Measurements from ENCODE around the gene NKD2. TPM values are rescaled to one million over a fixed set of nuclear protein-coding genes. Genes with fewer than 3 reads are reported as not detected.

The NKD2 gene
- total and polyA plus RNA-seq, 2 of the 4 experiments (the other 2 are of a cell fraction), result not detected

DNA sequence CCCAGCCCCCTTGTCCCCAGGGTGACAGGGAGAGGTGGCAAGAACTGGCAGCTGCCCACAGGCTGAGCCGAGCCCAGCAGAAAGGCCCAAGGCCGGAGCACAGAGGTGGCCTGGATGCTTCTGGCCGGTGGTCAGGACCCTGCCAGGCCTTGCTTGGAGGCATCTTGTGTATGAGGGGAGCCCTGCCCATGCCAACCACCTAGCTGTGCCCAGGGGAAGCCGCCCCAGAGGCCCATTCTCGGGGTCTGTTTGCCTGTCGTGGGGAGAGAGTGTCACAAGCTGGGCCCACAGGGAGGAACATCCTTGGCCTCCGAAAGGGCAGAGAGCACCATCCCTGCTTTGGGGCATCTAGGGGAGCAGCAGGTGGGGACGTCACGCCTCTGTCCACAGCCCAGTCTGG is 10.0 kb downstream of the NKD2 start:
- Histone ChIP-seq H3K4me2 (ENCODE audit: low read depth, low read length) (no peak overlapping the region), H2AFZ (replicated peaks; ENCODE audit: low read length, poor library complexity) (peak overlapping the region; percentile 43), H3K4me1 (ENCODE audit: control insufficient read depth, insufficient read depth, low read length) (no peaks in the 10 kb centered on the region), H4K8ac (ENCODE audit: low read depth in 2 of 2, low read length in 2 of 2) (no peak overlapping the region), H3K9me3 (ENCODE audit: control insufficient read depth, insufficient read depth, low read length) (no peaks in the 10 kb centered on the region), H3K9me1 (ENCODE audit: insufficient read depth, low read length) (no peaks in the 10 kb centered on the region), H2BK5ac (ENCODE audit: low read depth, low read length, poor library complexity, severe bottlenecking) (no peak overlapping the region), H2BK15ac (ENCODE audit: low read depth, low read length) (no peak overlapping the region), H4K20me1 (ENCODE audit: insufficient read depth, low read length) (no peaks in the 10 kb centered on the region), H3K4ac (ENCODE audit: low read depth, low read length) (no peak overlapping the region), H2AK9ac (replicated peaks; ENCODE audit: low read depth, low read length, poor library complexity) (no peak overlapping the region), H3K4me3 (ENCODE audit: insufficient read depth, low read depth, low read length) (no peak overlapping the region), H3K56ac (ENCODE audit: extremely low read depth, insufficient read depth, low read length) (no peak overlapping the region), H3K23ac (ENCODE audit: low read depth, low read length) (no peak overlapping the region), H3K9ac (ENCODE audit: low read depth, low read length) (no peak overlapping the region), H3K18ac (ENCODE audit: low read depth, low read length) (no peak overlapping the region), H3K79me1 (ENCODE audit: low read depth in 1 of 2, low read length in 2 of 2) (no peaks in the 10 kb centered on the region), H3K27ac (ENCODE audit: insufficient read depth, low read length) (no peak overlapping the region), H2BK20ac (ENCODE audit: low read depth, low read length) (no peak overlapping the region), H3K14ac (replicated peaks; ENCODE audit: low read depth, low read length) (no peak overlapping the region), H4K91ac (ENCODE audit: insufficient read depth, low read depth, low read length) (no peak overlapping the region), H2BK120ac (ENCODE audit: low read depth, low read length) (no peak overlapping the region), H4K5ac (ENCODE audit: low read depth, low read length) (no peak overlapping the region), H2AK5ac (ENCODE audit: low read depth, low read length) (no peak overlapping the region), H3K36me3 (ENCODE audit: control insufficient read depth, insufficient read depth, low read length) (no peaks in the 10 kb centered on the region), H3K27me3 (ENCODE audit: control insufficient read depth, insufficient read depth, low read length) (peaks cover 26% of the 10 kb centered on the region; the same call in 1 of the 2 replicates)
- no peak for DNase-seq
- CTCF ChIA-PET, result no interaction called here
- intact Hi-C loops (cut with micrococcal nuclease), result no loop called here
- in situ Hi-C loops (cut with MboI; ENCODE audit: low sequenced_read_pairs), result no loop called here
- dilution Hi-C loops (cut with HindIII; ENCODE audit: low sequenced_read_pairs, unreplicated experiment), result no loop called here
- 100% methylated on average over 4 of the region's 9 CpGs; no CpG with 5 or more reads in 1 of the 2 experiments for WGBS, 2 experiments (ENCODE audit: extremely low coverage in 2 of 2, insufficient read length in 1 of 2)
- no peak for ATAC-seq (ENCODE audit: low read depth)
- no peak for TF ChIP-seq CHD1 (IDR thresholded peaks at IDR 0.05; ENCODE audit: low read depth, low read length)
- TF ChIP-seq SMC3 (IDR thresholded peaks at IDR 0.05; ENCODE audit: low read depth, low read length), result no peak
- TF ChIP-seq, protein P1, sequence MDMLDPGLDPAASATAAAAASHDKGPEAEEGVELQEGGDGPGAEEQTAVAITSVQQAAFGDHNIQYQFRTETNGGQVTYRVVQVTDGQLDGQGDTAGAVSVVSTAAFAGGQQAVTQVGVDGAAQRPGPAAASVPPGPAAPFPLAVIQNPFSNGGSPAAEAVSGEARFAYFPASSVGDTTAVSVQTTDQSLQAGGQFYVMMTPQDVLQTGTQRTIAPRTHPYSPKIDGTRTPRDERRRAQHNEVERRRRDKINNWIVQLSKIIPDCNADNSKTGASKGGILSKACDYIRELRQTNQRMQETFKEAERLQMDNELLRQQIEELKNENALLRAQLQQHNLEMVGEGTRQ (IDR thresholded peaks at IDR 0.05; ENCODE audit: low read depth, low read length), result no peak
- no peak for TF ChIP-seq FOS (IDR thresholded peaks at IDR 0.05; ENCODE audit: low read depth, low read length)
- TF ChIP-seq CEBPB (IDR thresholded peaks at IDR 0.05; ENCODE audit: low read depth, low read length), result no peak
- no peak for TF ChIP-seq NFE2L2 (IDR thresholded peaks at IDR 0.05; ENCODE audit: low read depth, low read length)
- TF ChIP-seq, protein P2, sequence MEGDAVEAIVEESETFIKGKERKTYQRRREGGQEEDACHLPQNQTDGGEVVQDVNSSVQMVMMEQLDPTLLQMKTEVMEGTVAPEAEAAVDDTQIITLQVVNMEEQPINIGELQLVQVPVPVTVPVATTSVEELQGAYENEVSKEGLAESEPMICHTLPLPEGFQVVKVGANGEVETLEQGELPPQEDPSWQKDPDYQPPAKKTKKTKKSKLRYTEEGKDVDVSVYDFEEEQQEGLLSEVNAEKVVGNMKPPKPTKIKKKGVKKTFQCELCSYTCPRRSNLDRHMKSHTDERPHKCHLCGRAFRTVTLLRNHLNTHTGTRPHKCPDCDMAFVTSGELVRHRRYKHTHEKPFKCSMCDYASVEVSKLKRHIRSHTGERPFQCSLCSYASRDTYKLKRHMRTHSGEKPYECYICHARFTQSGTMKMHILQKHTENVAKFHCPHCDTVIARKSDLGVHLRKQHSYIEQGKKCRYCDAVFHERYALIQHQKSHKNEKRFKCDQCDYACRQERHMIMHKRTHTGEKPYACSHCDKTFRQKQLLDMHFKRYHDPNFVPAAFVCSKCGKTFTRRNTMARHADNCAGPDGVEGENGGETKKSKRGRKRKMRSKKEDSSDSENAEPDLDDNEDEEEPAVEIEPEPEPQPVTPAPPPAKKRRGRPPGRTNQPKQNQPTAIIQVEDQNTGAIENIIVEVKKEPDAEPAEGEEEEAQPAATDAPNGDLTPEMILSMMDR (conservative IDR thresholded peaks at IDR 0.05; ENCODE audit: low read depth, low read length), result no peak
- BruUV-seq (replicated peaks), result no TSS peak
- POLR2A ChIA-PET (ENCODE audit: unreplicated experiment), result no interaction called here

Data from IMR-90 (cell line).